GM18511 (cell line): ENCODE measurements around the gene AHNAK.
A peak's percentile ranks its signal among the peaks of the same experiment; 100 is the strongest.
"Not testable (repeated sequence)": the region's sequence is repeated elsewhere in the genome, so short reads cannot be mapped to it uniquely, and the experiment has no call there.

Source experiments
- ATAC-seq: cut with Tn5 transposase; IDR thresholded peaks from one replicate; pipeline ENCODE4 v1.9.1; 2021; ENCODE audit warnings: mild to moderate bottlenecking, moderate library complexity; ENCODE audit not compliant: unreplicated experiment

AHNAK gene

GRCh38 chr11:62572431-62572830 lies 25.8 kb upstream of the AHNAK start:
- no peak for ATAC-seq

GRCh38 chr11:62571493-62571892 lies 24.9 kb upstream of the AHNAK start:
- ATAC-seq: not testable (repeated sequence)

- not testable (repeated sequence) for ATAC-seq
Observed at GRCh38 chr11:62570903-62571302, 24.3 kb upstream of the AHNAK start.

GRCh38 chr11:62569611-62570010 lies 23.0 kb upstream of the AHNAK start:
- no peak for ATAC-seq

GRCh38 chr11:62567018-62567633 lies 20.5 kb upstream of the AHNAK start:
- no peak for ATAC-seq

- ATAC-seq: no peak
Observed at GRCh38 chr11:62566247-62566646, 19.6 kb upstream of the AHNAK start.

GRCh38 chr11:62565100-62565802 lies 18.6 kb upstream of the AHNAK start:
- ATAC-seq: no peak

GRCh38 chr11:62561677-62562230 lies 15.1 kb upstream of the AHNAK start:
- not testable (repeated sequence) for ATAC-seq

- no peak for ATAC-seq
Observed at GRCh38 chr11:62560566-62561103, 14.0 kb upstream of the AHNAK start.

- not testable (repeated sequence) for ATAC-seq
Observed at GRCh38 chr11:62559626-62560025, 13.0 kb upstream of the AHNAK start.

GRCh38 chr11:62559204-62559603 lies 12.6 kb upstream of the AHNAK start:
- no peak for ATAC-seq

GRCh38 chr11:62558669-62559068 lies 12.1 kb upstream of the AHNAK start:
- no peak for ATAC-seq

GRCh38 chr11:62556875-62557631 lies 10.4 kb upstream of the AHNAK start:
- ATAC-seq: peak; percentile 40

- ATAC-seq: peak; percentile 56
Observed at GRCh38 chr11:62556108-62556874, 9.7 kb upstream of the AHNAK start.

GRCh38 chr11:62555464-62556107 lies 9.0 kb upstream of the AHNAK start:
- peak; percentile 56 for ATAC-seq

- ATAC-seq: no peak
Observed at GRCh38 chr11:62554387-62555167, 8.0 kb upstream of the AHNAK start.

GRCh38 chr11:62553839-62554361 lies 7.3 kb upstream of the AHNAK start:
- ATAC-seq: no peak

- no peak for ATAC-seq
Observed at GRCh38 chr11:62553080-62553838, 6.7 kb upstream of the AHNAK start.
